GM13977 (cell line): ENCODE data around the gene BLID.

ENCODE experiments used
- DNase-seq: peaks from one replicate; pipeline ENCODE4 v3.0.0; 2012; ENCODE audit warnings: low spot score
- CTCF ChIP-seq: IDR thresholded peaks from 2 replicates; pipeline ENCODE4 v1.5.1; 2012; ENCODE audit warnings: mild to moderate bottlenecking, control low read depth; ENCODE audit not compliant: insufficient read depth; ENCODE audit errors: extremely low read depth, missing control alignments
- in situ Hi-C: fragments of 300-500 bp; cut with MboI; formaldehyde crosslinking; loops from one replicate; pipeline ENCODE4 v1.12.0; 2022; ENCODE audit warnings: low sequenced_read_pairs, low pct_unique_long_range_greater_than_20kb, mixed read lengths, inconsistent platforms; ENCODE audit not compliant: unreplicated experiment

Gene BLID

GRCh38 chr11:122089111-122089510 lies 26.9 kb downstream of the BLID start:
- DNase-seq = no peak
- no peak for TF ChIP-seq CTCF

GRCh38 chr11:122085712-122086111 lies 30.3 kb downstream of the BLID start:
- no peak for DNase-seq
- TF ChIP-seq CTCF = no peak
- in situ Hi-C loops = no loop called here

More at GRCh38 chr11:122089111-122089510, 26.9 kb downstream of the BLID start:
- in situ Hi-C loops = no loop called here

- in situ Hi-C loops = no loop called here
- no peak for DNase-seq
These were observed 30.8 kb downstream of the BLID start for GRCh38 chr11:122085264-122085663.

GRCh38 chr11:122082205-122082604 lies 33.8 kb downstream of the BLID start:
- TF ChIP-seq CTCF = no peak
- in situ Hi-C loops = no loop called here
- no peak for DNase-seq

More at GRCh38 chr11:122085264-122085663, 30.8 kb downstream of the BLID start:
- no peak for TF ChIP-seq CTCF

GRCh38 chr11:122081073-122081472 lies 34.9 kb downstream of the BLID start:
- TF ChIP-seq CTCF = no peak
- in situ Hi-C loops = no loop called here

GRCh38 chr11:122077459-122077858 lies 38.6 kb downstream of the BLID start:
- TF ChIP-seq CTCF = no peak
- in situ Hi-C loops = no loop called here
- no peak for DNase-seq

More at GRCh38 chr11:122081073-122081472, 34.9 kb downstream of the BLID start:
- no peak for DNase-seq
